ENCODE data around the gene TMEM225B.
"Not testable (repeated sequence)": the region's sequence is repeated elsewhere in the genome, so short reads cannot be mapped to it uniquely, and the experiment has no call there.

The TMEM225B gene

DNA sequence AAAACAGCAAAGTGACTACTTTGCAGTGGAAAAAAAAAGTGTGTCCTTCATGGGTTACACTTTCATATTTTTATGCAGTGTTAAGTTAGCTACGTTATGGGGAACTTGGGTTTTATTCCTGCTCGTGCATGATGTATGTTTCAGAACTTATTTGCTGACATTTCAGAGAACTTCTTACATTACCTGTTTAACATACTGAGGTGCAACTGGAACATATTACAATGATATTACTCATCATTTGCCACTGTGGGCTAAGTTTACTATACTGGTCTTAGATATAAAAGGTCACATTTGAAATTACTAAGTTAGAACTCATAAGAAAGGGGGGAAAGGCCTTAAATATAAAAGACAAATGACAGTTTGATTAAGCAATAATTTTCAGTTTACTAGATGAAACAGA lies 39.3 kb downstream of the TMEM225B start:
- H3K27me3 ChIP-seq (ENCODE audit: insufficient read depth, low read length); H4K12ac ChIP-seq (ENCODE audit: low read depth, low read length); H2BK5ac ChIP-seq (ENCODE audit: low read depth, low read length, poor library complexity); H3K79me1 ChIP-seq (ENCODE audit: low read length); H3K18ac ChIP-seq (ENCODE audit: low read length); H3K4me1 ChIP-seq (ENCODE audit: control insufficient read depth in 1 of 2, insufficient read depth in 2 of 2, low read length in 2 of 2); H3K23ac ChIP-seq (ENCODE audit: low read length); H2BK120ac ChIP-seq (ENCODE audit: insufficient read depth, low read length, poor library complexity); H3K14ac ChIP-seq (ENCODE audit: low read length); H3K4me3 ChIP-seq (ENCODE audit: low read depth, low read length); H4K91ac ChIP-seq (ENCODE audit: low read depth, low read length); H3K9me3 ChIP-seq (ENCODE audit: insufficient read depth, low read depth, low read length); H3K4ac ChIP-seq (ENCODE audit: low read depth, low read length); H3K4me2 ChIP-seq (ENCODE audit: low read length); H3K27ac ChIP-seq (ENCODE audit: low read depth, low read length); H3K9ac ChIP-seq (ENCODE audit: low read length); H2BK12ac ChIP-seq (ENCODE audit: low read length); H4K8ac ChIP-seq (ENCODE audit: low read depth, low read length); DNase-seq; H3K79me2 ChIP-seq (ENCODE audit: control insufficient read depth, insufficient read depth, low read length, poor library complexity); H2AK5ac ChIP-seq (ENCODE audit: low read length); H2AFZ ChIP-seq (ENCODE audit: insufficient read depth, low read length, poor library complexity): not testable (repeated sequence)
- peaks cover 6 to 12% of the 10 kb centered on the region in 2 experiments for H3K36me3 ChIP-seq (ENCODE audit: control insufficient read depth in 1 of 2, insufficient read depth in 2 of 2, low read length in 2 of 2)
- WGBS (ENCODE audit: extremely low coverage, insufficient coverage, insufficient read length): no CpG with 5 or more reads among the region's 2 CpGs

GRCh38 chr7:99638731-99639130 lies 40.7 kb downstream of the TMEM225B start:
- no CpG with 5 or more reads among the region's 23 CpGs for WGBS (ENCODE audit: extremely low coverage, insufficient coverage, insufficient read length)
- no peak for DNase-seq
- H3K4me2 ChIP-seq (ENCODE audit: low read length): no peak overlapping the region

GRCh38 chr7:99639267-99639666 lies 41.2 kb downstream of the TMEM225B start:
- no peaks in the 10 kb centered on the region for H3K27me3 ChIP-seq (ENCODE audit: insufficient read depth, low read length)
- no peak overlapping the region for H3K4ac ChIP-seq (ENCODE audit: low read depth, low read length)
- no peaks in the 10 kb centered on the region for H3K79me1 ChIP-seq (ENCODE audit: low read length)
- H3K79me2 ChIP-seq (ENCODE audit: control insufficient read depth, insufficient read depth, low read length, poor library complexity): no peaks in the 10 kb centered on the region
- H2AK5ac ChIP-seq (ENCODE audit: low read length): no peak overlapping the region
- no peak overlapping the region for H4K91ac ChIP-seq (ENCODE audit: low read depth, low read length)
- H3K23ac ChIP-seq (ENCODE audit: low read length): no peak overlapping the region
- H2BK5ac ChIP-seq (ENCODE audit: low read depth, low read length, poor library complexity): no peak overlapping the region
- H3K9ac ChIP-seq (ENCODE audit: low read length): no peak overlapping the region
- H3K27ac ChIP-seq (ENCODE audit: low read depth, low read length): no peak overlapping the region
- no peaks in the 10 kb centered on the region for H3K4me1 ChIP-seq (ENCODE audit: control insufficient read depth in 1 of 2, insufficient read depth in 2 of 2, low read length in 2 of 2)
- H3K36me3 ChIP-seq (ENCODE audit: control insufficient read depth in 1 of 2, insufficient read depth in 2 of 2, low read length in 2 of 2): peaks cover 4 to 6% of the 10 kb centered on the region in 2 experiments
- H2AFZ ChIP-seq (ENCODE audit: insufficient read depth, low read length, poor library complexity): no peak overlapping the region
- H2BK120ac ChIP-seq (ENCODE audit: insufficient read depth, low read length, poor library complexity): no peak overlapping the region
- H3K4me3 ChIP-seq (ENCODE audit: low read depth, low read length): no peak overlapping the region
- H3K4me2 ChIP-seq (ENCODE audit: low read length): no peak overlapping the region
- H3K9me3 ChIP-seq (ENCODE audit: insufficient read depth, low read depth, low read length): no peaks in the 10 kb centered on the region
- no peak overlapping the region for H2BK12ac ChIP-seq (ENCODE audit: low read length)
- H4K12ac ChIP-seq (ENCODE audit: low read depth, low read length): no peak overlapping the region
- H4K8ac ChIP-seq (ENCODE audit: low read depth, low read length): no peak overlapping the region
- no peak for DNase-seq
- no peak overlapping the region for H3K14ac ChIP-seq (ENCODE audit: low read length)
- no peak overlapping the region for H3K18ac ChIP-seq (ENCODE audit: low read length)

More at GRCh38 chr7:99638731-99639130, 40.7 kb downstream of the TMEM225B start:
- Histone ChIP-seq H2BK12ac (ENCODE audit: low read length) (no peak overlapping the region), H3K79me2 (ENCODE audit: control insufficient read depth, insufficient read depth, low read length, poor library complexity) (no peaks in the 10 kb centered on the region), H3K36me3 (ENCODE audit: control insufficient read depth in 1 of 2, insufficient read depth in 2 of 2, low read length in 2 of 2) (peaks cover 4 to 9% of the 10 kb centered on the region in 2 experiments), H3K79me1 (ENCODE audit: low read length) (no peaks in the 10 kb centered on the region), H3K18ac (ENCODE audit: low read length) (no peak overlapping the region), H3K4me3 (ENCODE audit: low read depth, low read length) (no peak overlapping the region), H2BK5ac (ENCODE audit: low read depth, low read length, poor library complexity) (no peak overlapping the region), H3K4ac (ENCODE audit: low read depth, low read length) (no peak overlapping the region), H2AFZ (ENCODE audit: insufficient read depth, low read length, poor library complexity) (no peak overlapping the region), H2AK5ac (ENCODE audit: low read length) (no peak overlapping the region), H3K14ac (ENCODE audit: low read length) (no peak overlapping the region), H4K91ac (ENCODE audit: low read depth, low read length) (no peak overlapping the region), H2BK120ac (ENCODE audit: insufficient read depth, low read length, poor library complexity) (no peak overlapping the region), H3K27ac (ENCODE audit: low read depth, low read length) (no peak overlapping the region), H4K12ac (ENCODE audit: low read depth, low read length) (no peak overlapping the region), H3K27me3 (ENCODE audit: insufficient read depth, low read length) (no peaks in the 10 kb centered on the region), H3K9me3 (ENCODE audit: insufficient read depth, low read depth, low read length) (no peaks in the 10 kb centered on the region), H3K9ac (ENCODE audit: low read length) (no peak overlapping the region), H4K8ac (ENCODE audit: low read depth, low read length) (no peak overlapping the region), H3K23ac (ENCODE audit: low read length) (no peak overlapping the region), H3K4me1 (ENCODE audit: control insufficient read depth in 1 of 2, insufficient read depth in 2 of 2, low read length in 2 of 2) (no peaks in the 10 kb centered on the region)

DNA sequence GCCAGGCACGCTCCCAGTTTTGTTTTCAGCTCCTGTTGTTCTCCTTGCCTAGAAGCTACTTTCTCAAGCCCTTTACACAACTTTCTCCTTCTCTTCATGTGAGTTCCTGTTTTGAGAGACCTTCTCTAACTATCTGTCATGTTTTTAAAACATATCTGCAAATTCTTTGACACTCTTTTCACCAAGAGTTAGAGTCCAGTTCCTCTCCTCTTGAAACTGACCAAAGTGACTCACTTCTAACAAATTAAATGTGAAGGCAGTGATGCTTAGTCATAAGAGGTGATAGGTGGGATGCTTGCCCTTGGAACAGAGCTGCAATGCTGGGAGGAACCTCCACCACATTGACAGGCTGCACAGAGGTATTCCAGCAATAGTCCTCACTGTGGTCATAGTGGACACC lies 44.0 kb downstream of the TMEM225B start:
- Histone ChIP-seq H3K79me1 (ENCODE audit: low read length) (no peaks in the 10 kb centered on the region), H2AFZ (ENCODE audit: insufficient read depth, low read length, poor library complexity) (no peak overlapping the region), H3K4me1 (ENCODE audit: control insufficient read depth in 1 of 2, insufficient read depth in 2 of 2, low read length in 2 of 2) (no peaks in the 10 kb centered on the region), H2BK5ac (ENCODE audit: low read depth, low read length, poor library complexity) (no peak overlapping the region), H3K18ac (ENCODE audit: low read length) (no peak overlapping the region), H3K27me3 (ENCODE audit: insufficient read depth, low read length) (no peaks in the 10 kb centered on the region), H3K4me2 (ENCODE audit: low read length) (no peak overlapping the region), H4K91ac (ENCODE audit: low read depth, low read length) (no peak overlapping the region), H2BK12ac (ENCODE audit: low read length) (no peak overlapping the region), H2AK5ac (ENCODE audit: low read length) (no peak overlapping the region), H3K79me2 (ENCODE audit: control insufficient read depth, insufficient read depth, low read length, poor library complexity) (no peaks in the 10 kb centered on the region), H3K36me3 (ENCODE audit: control insufficient read depth in 1 of 2, insufficient read depth in 2 of 2, low read length in 2 of 2) (peaks cover 6 to 7% of the 10 kb centered on the region in 2 experiments), H3K9me3 (ENCODE audit: insufficient read depth, low read depth, low read length) (no peaks in the 10 kb centered on the region), H3K23ac (ENCODE audit: low read length) (no peak overlapping the region), H4K8ac (ENCODE audit: low read depth, low read length) (no peak overlapping the region), H3K9ac (ENCODE audit: low read length) (no peak overlapping the region), H4K12ac (ENCODE audit: low read depth, low read length) (no peak overlapping the region), H2BK120ac (ENCODE audit: insufficient read depth, low read length, poor library complexity) (no peak overlapping the region), H3K27ac (ENCODE audit: low read depth, low read length) (no peak overlapping the region), H3K4ac (ENCODE audit: low read depth, low read length) (no peak overlapping the region), H3K4me3 (ENCODE audit: low read depth, low read length) (no peak overlapping the region), H3K14ac (ENCODE audit: low read length) (no peak overlapping the region)
- DNase-seq: no peak
- WGBS (ENCODE audit: extremely low coverage, insufficient coverage, insufficient read length): no CpG with 5 or more reads among the region's 1 CpG
